Prostate gland (tissue), 2 donors: ENCODE measurements around the gene KCNJ11. TPM values are rescaled to one million over a fixed set of nuclear protein-coding genes. Genes with fewer than 3 reads are reported as not detected.
"Not testable (repeated sequence)": the region's sequence is repeated elsewhere in the genome, so short reads cannot be mapped to it uniquely, and the experiment has no call there.

ENCODE experiments used
- DNase-seq: peaks from one replicate; pipeline ENCODE4 v3.0.0-alpha.2; 2019; ENCODE audit warnings: low spot score
- H3K27ac ChIP-seq, 2 donors: fragments of 200-600 bp; sonication (generic); 2 replicates each; pipeline ENCODE4 v1.5.1; 2017 to 2019
- H3K27me3 ChIP-seq: fragments of 200-600 bp; sonication (generic); replicated peaks from 2 replicates; pipeline ENCODE4 v1.5.1; 2019; ENCODE audit not compliant: insufficient read depth
- H3K36me3 ChIP-seq, 2 donors: fragments of 200-600 bp; sonication (generic); 1 replicate in 1 of 2; 2 replicates in 1 of 2; pipeline versions ENCODE4 v1.5.1 to v1.8.1; 2017 to 2019
- H3K4me1 ChIP-seq: fragments of 200-600 bp; sonication (generic); replicated peaks from 2 replicates; pipeline ENCODE4 v1.5.1; 2019
- H3K4me3 ChIP-seq, 2 donors: fragments of 200-600 bp; sonication (generic); 2 replicates each; pipeline ENCODE4 v1.5.1; 2017 to 2019
- H3K9me3 ChIP-seq: fragments of 200-600 bp; sonication (generic); 2 replicates; pipeline ENCODE4 v1.5.1; 2017
- CTCF ChIP-seq, 4 experiments: fragments of 200-600 bp in 2 of 4; fragments of 450-650 bp in 2 of 4; sonication (generic) in 2 of 4; IDR thresholded peaks; 1 replicate in 3 of 4; 2 replicates in 1 of 4; pipeline ENCODE4 v1.5.1; 2016 to 2019; ENCODE audit warnings: antibody characterized with exemption in 4 of 4, mild to moderate bottlenecking in 2 of 4, moderate library complexity in 2 of 4
- POLR2A ChIP-seq: fragments of 450-650 bp; IDR thresholded peaks from one replicate; pipeline ENCODE4 v1.6.1; 2016; ENCODE audit warnings: antibody characterized with exemption, mild to moderate bottlenecking
- POLR2AphosphoS5 ChIP-seq: sonication (generic); formaldehyde crosslinking; IDR thresholded peaks from one replicate; pipeline ENCODE4 v1.6.1; 2017; ENCODE audit warnings: antibody characterized with exemption
- WGBS: methylation state at CpG from one replicate; pipeline ENCODE4 v1.1.5; 2018; 5-methylcytosine and 5-hydroxymethylcytosine counted together
- intact Hi-C: fragments of 100-400 bp; cut with DNase I; formaldehyde crosslinking; loops from one replicate; pipeline ENCODE4 v1.14.2; 2022
- total RNA-seq, 2 donors: library from RNA; depleted of rRNA; stranded (reverse); fragments of >200 nt; gene quantifications; one replicate each; pipeline ENCODE4 v1.1.0, GENCODE V29; 2016

The KCNJ11 gene
- total RNA-seq, 2 donors from 2014 or later: 5.5 to 10.3 TPM

GRCh38 chr11:17430616-17431015, 42.2 kb upstream of the KCNJ11 start:
- H3K9me3 ChIP-seq: no peaks in the 10 kb centered on the region
- no peaks in the 10 kb centered on the region for H3K4me1 ChIP-seq
- H3K36me3 ChIP-seq: no peaks in the 10 kb centered on the region
- DNase-seq: no peak
- H3K4me3 ChIP-seq: no peak overlapping the region
- intact Hi-C loops: no loop called here
- TF ChIP-seq POLR2A: no peak
- TF ChIP-seq CTCF (IDR thresholded peaks at IDR 0.05): no peak
- no peak for TF ChIP-seq POLR2AphosphoS5
- H3K27me3 ChIP-seq: no peaks in the 10 kb centered on the region
- 89% methylated on average over 13 of the region's 13 CpGs for WGBS
- no peak overlapping the region for H3K27ac ChIP-seq

- 65% methylated on average over 3 of the region's 3 CpGs for WGBS
- intact Hi-C loops: no loop called here
- no peak for TF ChIP-seq POLR2A
- TF ChIP-seq POLR2AphosphoS5: no peak
- TF ChIP-seq CTCF (IDR thresholded peaks at IDR 0.05): no peak
These were observed 40.5 kb upstream of the KCNJ11 start for GRCh38 chr11:17428925-17429324.

GRCh38 chr11:17428261-17428660, 39.8 kb upstream of the KCNJ11 start:
- no peak overlapping the region for H3K4me3 ChIP-seq
- no peak for TF ChIP-seq CTCF (IDR thresholded peaks at IDR 0.05)
- no peak for TF ChIP-seq POLR2AphosphoS5
- TF ChIP-seq POLR2A: no peak
- no peaks in the 10 kb centered on the region for H3K9me3 ChIP-seq
- intact Hi-C loops: no loop called here
- no peak for DNase-seq
- no peaks in the 10 kb centered on the region for H3K4me1 ChIP-seq
- no peaks in the 10 kb centered on the region for H3K36me3 ChIP-seq
- H3K27me3 ChIP-seq: no peaks in the 10 kb centered on the region
- no peak overlapping the region for H3K27ac ChIP-seq
- WGBS: 96% methylated on average over 11 of the region's 11 CpGs

More at GRCh38 chr11:17428925-17429324, 40.5 kb upstream of the KCNJ11 start:
- DNase-seq: no peak
- H3K27ac ChIP-seq: no peak overlapping the region
- no peaks in the 10 kb centered on the region for H3K4me1 ChIP-seq
- H3K4me3 ChIP-seq: no peak overlapping the region
- no peaks in the 10 kb centered on the region for H3K27me3 ChIP-seq
- H3K9me3 ChIP-seq: no peaks in the 10 kb centered on the region
- no peaks in the 10 kb centered on the region for H3K36me3 ChIP-seq

- intact Hi-C loops, H3K4me1 ChIP-seq, DNase-seq, H3K9me3 ChIP-seq, H3K4me3 ChIP-seq, H3K27ac ChIP-seq, H3K27me3 ChIP-seq, H3K36me3 ChIP-seq: not testable (repeated sequence)
- WGBS: 40% methylated on average over 5 of the region's 5 CpGs
These were observed 37.8 kb upstream of the KCNJ11 start for GRCh38 chr11:17426233-17426632.

- no peak for DNase-seq
- Histone ChIP-seq H3K27ac (no peak overlapping the region), H3K27me3 (no peaks in the 10 kb centered on the region), H3K4me1 (no peaks in the 10 kb centered on the region), H3K36me3 (no peaks in the 10 kb centered on the region), H3K4me3 (no peak overlapping the region), H3K9me3 (no peaks in the 10 kb centered on the region)
- WGBS: 65% methylated on average over 11 of the region's 11 CpGs
- TF ChIP-seq POLR2AphosphoS5: no peak
- TF ChIP-seq POLR2A: no peak
- no peak for TF ChIP-seq CTCF (IDR thresholded peaks at IDR 0.05)
- intact Hi-C loops: no loop called here
These were observed 35.3 kb upstream of the KCNJ11 start for GRCh38 chr11:17423533-17424310.
